DMS53 (cell line): ENCODE data around the gene SLC15A4.

Source experiments
- DNase-seq: peaks from one replicate; lab custom pipeline; 2025; lab: John Stamatoyannopoulos, UW

SLC15A4 gene

DNA sequence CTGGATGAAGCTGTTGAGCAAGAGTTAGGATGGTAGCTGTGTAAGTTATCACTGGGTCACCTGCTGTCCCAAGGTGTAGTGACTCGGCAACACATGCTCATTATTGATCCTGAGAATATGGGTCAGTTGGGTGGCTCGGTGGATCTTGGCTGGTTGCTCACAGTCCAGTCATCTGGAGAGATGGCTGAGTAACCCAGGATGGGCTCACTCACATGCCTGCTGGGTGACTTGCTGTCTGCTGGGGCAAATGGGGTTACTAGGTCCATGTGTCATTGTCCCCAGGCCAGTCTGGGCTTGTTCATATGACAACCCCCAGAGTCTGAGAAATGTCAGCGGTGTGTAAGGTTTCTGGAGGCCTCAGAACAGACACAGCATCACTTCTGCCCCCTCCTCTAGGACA lies 69.5 kb downstream of the SLC15A4 start:
- DNase-seq, result no peak

DNA sequence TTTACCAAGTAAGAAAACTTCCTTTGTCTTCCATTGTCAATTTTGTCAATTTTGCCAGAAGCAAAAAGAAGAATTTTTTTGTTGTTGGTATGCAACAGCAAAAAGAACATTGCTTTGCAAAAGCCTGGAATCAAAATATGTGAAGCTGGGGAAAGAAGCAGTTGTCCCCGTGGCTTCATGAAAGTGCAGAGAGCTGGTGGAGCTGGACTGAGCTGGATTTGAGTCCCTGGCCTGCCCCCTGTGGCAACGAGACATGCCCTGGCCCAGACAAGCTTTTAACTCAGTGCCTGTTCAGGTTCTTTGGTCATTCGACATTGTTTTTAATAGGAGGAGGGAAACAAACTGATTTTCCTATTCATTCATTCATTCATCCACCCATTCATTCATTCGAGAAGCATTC lies 70.3 kb downstream of the SLC15A4 start:
- DNase-seq, result no peak

- no peak for DNase-seq
Observed at GRCh38 chr12:128752386-128752785, 71.4 kb downstream of the SLC15A4 start.

DNA sequence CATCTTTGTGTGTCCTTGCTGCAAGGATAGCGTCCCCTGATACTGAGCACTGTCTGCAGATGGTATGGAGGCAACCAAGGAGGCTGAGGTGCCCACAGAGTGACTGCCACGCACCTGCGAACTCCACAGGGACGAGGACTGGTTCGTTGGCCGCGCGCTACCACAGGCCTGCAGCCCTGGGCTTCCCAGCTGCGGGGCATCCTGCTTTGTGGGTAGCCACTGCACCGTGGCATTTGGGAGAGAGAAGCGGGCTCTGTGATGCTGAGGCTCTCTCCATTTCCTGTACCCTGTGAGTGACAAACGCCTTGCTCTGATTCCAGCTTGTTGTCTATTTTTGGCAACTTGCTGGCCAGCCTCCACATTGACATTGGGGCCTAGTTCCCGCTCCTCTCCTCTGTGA lies 76.3 kb downstream of the SLC15A4 start:
- no peak for DNase-seq

DNA sequence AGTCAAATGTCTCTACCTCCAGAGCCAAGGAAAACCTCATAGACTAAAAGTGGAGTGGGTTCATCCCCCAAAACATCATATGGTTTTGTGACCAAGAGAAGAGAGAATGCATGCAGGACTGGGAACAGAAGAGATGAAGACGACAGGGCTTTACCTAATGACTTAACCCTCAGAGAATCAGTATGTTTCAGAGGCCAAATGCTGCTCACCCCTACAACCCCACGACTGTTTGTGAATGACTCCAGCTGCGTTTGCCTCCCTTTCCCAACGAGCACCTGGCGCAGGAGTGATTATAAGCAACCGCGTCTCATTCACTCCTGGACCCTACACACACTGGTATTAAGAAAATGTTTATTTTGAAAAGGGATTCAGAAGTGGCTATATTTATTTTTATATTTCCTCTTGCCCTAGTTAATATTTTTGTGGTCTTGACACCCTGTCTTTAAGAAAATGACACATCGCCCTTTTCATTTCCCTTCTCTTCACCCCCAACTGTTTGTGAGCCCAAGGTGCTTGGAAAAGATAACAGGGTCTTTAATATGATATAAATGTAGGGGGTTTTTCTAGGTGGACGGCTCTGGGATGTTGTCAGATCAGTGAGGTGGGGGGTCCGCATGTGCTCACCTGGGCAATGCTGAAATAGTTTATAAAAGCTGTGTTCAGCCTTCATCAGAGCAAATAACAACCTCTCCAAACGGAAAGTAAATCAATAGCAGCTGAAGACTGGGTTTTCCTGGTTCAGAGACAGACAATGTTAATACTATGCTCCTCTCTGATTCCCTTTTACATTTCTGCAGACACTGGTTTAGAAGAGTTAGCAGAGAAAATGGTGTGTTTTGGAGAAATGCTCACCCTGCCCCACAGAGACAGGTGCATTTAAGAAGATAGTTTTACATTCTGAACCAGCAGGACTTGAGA lies 77.7 kb downstream of the SLC15A4 start:
- DNase-seq, result no peak

- DNase-seq, result no peak
Observed at GRCh38 chr12:128743916-128744315, 79.8 kb downstream of the SLC15A4 start.
